GM18526 (cell line): ENCODE measurements around the gene DFFB.

Experiments
- POLR2A ChIP-seq: IDR thresholded peaks from 3 replicates; pipeline ENCODE4 v1.6.1; 2011; ENCODE audit not compliant: insufficient read length; ENCODE audit errors: extremely low read depth

The DFFB gene

GRCh38 chr1:3930301-3931006 is 73.2 kb downstream of the DFFB start:
- TF ChIP-seq POLR2A: no peak

GRCh38 chr1:3931007-3931912 is 74.0 kb downstream of the DFFB start:
- TF ChIP-seq POLR2A: no peak

GRCh38 chr1:3932156-3932919 is 75.1 kb downstream of the DFFB start:
- TF ChIP-seq POLR2A: no peak
